Loucy (cell line): ENCODE measurements around the gene PLA2G4D.

Source experiments
- EZH2phosphoT487 ChIP-seq: fragments of 200-600 bp; IDR thresholded peaks from 2 replicates; pipeline ENCODE4 v1.6.1; 2018; ENCODE audit warnings: antibody characterized with exemption, mild to moderate bottlenecking, moderate library complexity, borderline replicate concordance
- TF ChIP-seq, protein P1 (sequence below): fragments of 200-600 bp; sonication (generic); conservative IDR thresholded peaks from 2 replicates; pipeline ENCODE4 v1.5.1; 2014; ENCODE audit warnings: mild to moderate bottlenecking, antibody characterized with exemption, low read length

GRCh38 chr15:42138411-42138810, 44.0 kb upstream of the PLA2G4D start:
- TF ChIP-seq, protein P1, sequence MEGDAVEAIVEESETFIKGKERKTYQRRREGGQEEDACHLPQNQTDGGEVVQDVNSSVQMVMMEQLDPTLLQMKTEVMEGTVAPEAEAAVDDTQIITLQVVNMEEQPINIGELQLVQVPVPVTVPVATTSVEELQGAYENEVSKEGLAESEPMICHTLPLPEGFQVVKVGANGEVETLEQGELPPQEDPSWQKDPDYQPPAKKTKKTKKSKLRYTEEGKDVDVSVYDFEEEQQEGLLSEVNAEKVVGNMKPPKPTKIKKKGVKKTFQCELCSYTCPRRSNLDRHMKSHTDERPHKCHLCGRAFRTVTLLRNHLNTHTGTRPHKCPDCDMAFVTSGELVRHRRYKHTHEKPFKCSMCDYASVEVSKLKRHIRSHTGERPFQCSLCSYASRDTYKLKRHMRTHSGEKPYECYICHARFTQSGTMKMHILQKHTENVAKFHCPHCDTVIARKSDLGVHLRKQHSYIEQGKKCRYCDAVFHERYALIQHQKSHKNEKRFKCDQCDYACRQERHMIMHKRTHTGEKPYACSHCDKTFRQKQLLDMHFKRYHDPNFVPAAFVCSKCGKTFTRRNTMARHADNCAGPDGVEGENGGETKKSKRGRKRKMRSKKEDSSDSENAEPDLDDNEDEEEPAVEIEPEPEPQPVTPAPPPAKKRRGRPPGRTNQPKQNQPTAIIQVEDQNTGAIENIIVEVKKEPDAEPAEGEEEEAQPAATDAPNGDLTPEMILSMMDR, result no peak
- TF ChIP-seq EZH2phosphoT487, result no peak
